Adrenal gland (tissue), 5 donors: ENCODE measurements around the gene SAMD1.

Experiments used
- POLR2A ChIP-seq, 2 donors: fragments of 450-650 bp; IDR thresholded peaks; one replicate each; pipeline ENCODE4 v1.6.1; 2017; ENCODE audit warnings: antibody characterized with exemption in 2 of 2, mild to moderate bottlenecking in 2 of 2, moderate library complexity in 1 of 2
- TF ChIP-seq, protein P1 (sequence below), 6 experiments: fragments of 450-650 bp in 4 of 6; fragments of 200-600 bp in 2 of 6; sonication (generic) in 1 of 6; IDR thresholded peaks; 1 replicate in 5 of 6; 2 replicates in 1 of 6; pipeline versions ENCODE4 v1.5.1 to v1.8.0; 2016 to 2021; ENCODE audit warnings: antibody characterized with exemption in 6 of 6, mild to moderate bottlenecking in 2 of 6, moderate library complexity in 1 of 6
- donor health status: DM: no; HTN: no; CAD: no.

DNA sequence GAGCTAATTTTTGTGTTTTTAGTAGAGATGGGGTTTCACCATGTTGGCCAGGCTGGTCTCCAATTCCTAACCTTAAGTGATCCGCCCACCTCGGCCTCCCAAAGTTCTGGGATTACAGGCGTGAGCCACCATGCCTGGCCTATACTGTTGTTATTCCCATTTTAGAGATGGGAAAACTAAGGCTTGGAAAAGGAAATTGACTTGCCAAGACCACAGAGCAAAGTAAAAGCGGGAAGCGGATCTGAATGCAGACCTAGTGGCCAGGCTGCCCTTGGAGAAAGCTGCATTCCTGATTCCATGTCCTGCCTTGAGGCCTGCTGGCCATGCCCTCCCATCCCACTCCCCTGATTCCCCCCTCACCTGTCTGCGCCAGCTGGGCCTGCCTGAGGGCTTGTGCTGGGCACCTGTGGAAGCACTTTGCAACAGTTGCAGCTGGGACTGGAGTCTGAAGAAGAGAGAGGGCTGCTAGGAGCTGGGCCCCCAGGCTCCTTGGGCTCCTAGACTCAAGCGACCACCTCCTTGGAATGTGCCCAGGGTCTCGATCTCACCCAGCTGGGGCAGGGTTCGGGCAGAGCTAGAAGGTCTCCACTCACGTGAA is 34.4 kb downstream of the SAMD1 start:
- no peak for TF ChIP-seq POLR2A (IDR thresholded peaks at IDR 0.05)
- TF ChIP-seq, protein P1, sequence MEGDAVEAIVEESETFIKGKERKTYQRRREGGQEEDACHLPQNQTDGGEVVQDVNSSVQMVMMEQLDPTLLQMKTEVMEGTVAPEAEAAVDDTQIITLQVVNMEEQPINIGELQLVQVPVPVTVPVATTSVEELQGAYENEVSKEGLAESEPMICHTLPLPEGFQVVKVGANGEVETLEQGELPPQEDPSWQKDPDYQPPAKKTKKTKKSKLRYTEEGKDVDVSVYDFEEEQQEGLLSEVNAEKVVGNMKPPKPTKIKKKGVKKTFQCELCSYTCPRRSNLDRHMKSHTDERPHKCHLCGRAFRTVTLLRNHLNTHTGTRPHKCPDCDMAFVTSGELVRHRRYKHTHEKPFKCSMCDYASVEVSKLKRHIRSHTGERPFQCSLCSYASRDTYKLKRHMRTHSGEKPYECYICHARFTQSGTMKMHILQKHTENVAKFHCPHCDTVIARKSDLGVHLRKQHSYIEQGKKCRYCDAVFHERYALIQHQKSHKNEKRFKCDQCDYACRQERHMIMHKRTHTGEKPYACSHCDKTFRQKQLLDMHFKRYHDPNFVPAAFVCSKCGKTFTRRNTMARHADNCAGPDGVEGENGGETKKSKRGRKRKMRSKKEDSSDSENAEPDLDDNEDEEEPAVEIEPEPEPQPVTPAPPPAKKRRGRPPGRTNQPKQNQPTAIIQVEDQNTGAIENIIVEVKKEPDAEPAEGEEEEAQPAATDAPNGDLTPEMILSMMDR (IDR thresholded peaks at IDR 0.05), result no peak
